WTC11 (cell line): Measurements from ENCODE around the gene ATP2B2. TPM values are rescaled to one million over a fixed set of nuclear protein-coding genes. Genes with fewer than 3 reads are reported as not detected.

Experiments used
- ATAC-seq: fragments of 200-7000 bp; cut with Tn5 transposase; 2 replicates; pipeline ENCODE4 v1.10.0; 2021; ENCODE audit warnings: mild to moderate bottlenecking, moderate library complexity
- CTCF ChIA-PET: fragments of 300-600 bp; sonication (Branson Sonifier 250); formaldehyde crosslinking; loops from one replicate; lab custom pipeline; 2021; ENCODE audit warnings: antibody characterized with exemption; lab: Charles Lee
- POLR2A ChIA-PET: fragments of 350-600 bp; sonication (Branson Sonifier 250); formaldehyde crosslinking; loops from one replicate; lab custom pipeline; 2021; ENCODE audit warnings: antibody characterized with exemption; lab: Charles Lee
- DNase-seq: peaks from one replicate; pipeline ENCODE4 v3.0.0; 2021; ENCODE audit warnings: low spot score
- H3K27ac Mint-ChIP-seq: 2 replicates; pipeline ENCODE4 v1.8.0; 2021; ENCODE audit warnings: mixed read lengths
- H3K27me3 Mint-ChIP-seq: 2 replicates; pipeline ENCODE4 v1.8.0; 2021; ENCODE audit warnings: low read depth, mild to moderate bottlenecking, moderate library complexity, mixed read lengths
- H3K36me3 Mint-ChIP-seq: 2 replicates; pipeline ENCODE4 v1.8.0; 2021; ENCODE audit warnings: mixed read lengths
- H3K4me1 Mint-ChIP-seq: 2 replicates; pipeline ENCODE4 v1.8.0; 2022; ENCODE audit warnings: mixed read lengths
- H3K4me3 Mint-ChIP-seq: 2 replicates; pipeline ENCODE4 v1.8.0; 2021; ENCODE audit warnings: mild to moderate bottlenecking, moderate library complexity, mixed read lengths
- H3K9me3 Mint-ChIP-seq: 2 replicates; pipeline ENCODE4 v1.8.0; 2021; ENCODE audit warnings: mixed read lengths
- AFF4 ChIP-seq: sonication (generic); formaldehyde crosslinking; IDR thresholded peaks from 2 replicates; pipeline ENCODE4 v1.8.1; 2023; ENCODE audit warnings: mild to moderate bottlenecking, missing genetic modification reagents, borderline replicate concordance
- E2F1 ChIP-seq: sonication (generic); formaldehyde crosslinking; IDR thresholded peaks from 2 replicates; pipeline ENCODE4 v1.8.0; 2022; ENCODE audit warnings: mild to moderate bottlenecking, missing genetic modification reagents
- GRHL2 ChIP-seq: fragments of 250-450 bp; sonication (Bioruptor Pico); IDR thresholded peaks from 2 replicates; pipeline ENCODE4 v1.8.0; 2022; ENCODE audit warnings: mild to moderate bottlenecking, moderate library complexity; ENCODE audit not compliant: insufficient replicate concordance, severe bottlenecking
- HMGA2 ChIP-seq: fragments of 250-450 bp; sonication (Bioruptor Pico); IDR thresholded peaks from 2 replicates; pipeline ENCODE4 v1.4.0; 2021; ENCODE audit warnings: mild to moderate bottlenecking, moderate library complexity
- JUN ChIP-seq: sonication (generic); formaldehyde crosslinking; IDR thresholded peaks from 2 replicates; pipeline ENCODE4 v1.8.0; 2023; ENCODE audit warnings: mild to moderate bottlenecking, missing genetic modification reagents
- OVOL2 ChIP-seq: fragments of 250-450 bp; sonication (Bioruptor Pico); IDR thresholded peaks from 2 replicates; pipeline ENCODE4 v1.9.0; 2021; ENCODE audit warnings: mild to moderate bottlenecking, borderline replicate concordance
- SP1 ChIP-seq: sonication (generic); formaldehyde crosslinking; conservative IDR thresholded peaks from 2 replicates; pipeline ENCODE4 v1.8.1; 2022; ENCODE audit warnings: missing genetic modification reagents
- TCF7 ChIP-seq: sonication (generic); formaldehyde crosslinking; IDR thresholded peaks from 2 replicates; pipeline ENCODE4 v1.8.0; 2022; ENCODE audit warnings: mild to moderate bottlenecking, low read depth, missing genetic modification reagents, moderate library complexity
- ZNF416 ChIP-seq: fragments of 250-450 bp; sonication (Bioruptor Pico); IDR thresholded peaks from 2 replicates; pipeline ENCODE4 v1.9.0; 2021; ENCODE audit warnings: mild to moderate bottlenecking, inconsistent platforms
- ZNF423 ChIP-seq: fragments of 250-450 bp; sonication (Bioruptor Pico); IDR thresholded peaks from 2 replicates; pipeline ENCODE4 v2.1.2; 2022; ENCODE audit warnings: mild to moderate bottlenecking, moderate library complexity
- ZNF425 ChIP-seq: fragments of 250-450 bp; sonication (Bioruptor Pico); conservative IDR thresholded peaks from 2 replicates; pipeline ENCODE4 v1.9.0; 2021; ENCODE audit warnings: mild to moderate bottlenecking
- ZNF532 ChIP-seq: fragments of 250-450 bp; sonication (Bioruptor Pico); IDR thresholded peaks from 2 replicates; pipeline ENCODE4 v1.9.0; 2021; ENCODE audit warnings: mild to moderate bottlenecking, borderline replicate concordance
- ZNF671 ChIP-seq: fragments of 250-450 bp; sonication (Bioruptor Pico); IDR thresholded peaks from 2 replicates; pipeline ENCODE4 v1.8.0; 2021; ENCODE audit warnings: mild to moderate bottlenecking
- total RNA-seq: library from RNA; stranded (reverse); gene quantifications from 3 replicates; pipeline ENCODE4 v1.2.3, GENCODE V29; 2021
- TF ChIP-seq, protein P1 (sequence below): fragments of 250-450 bp; sonication (Bioruptor Pico); IDR thresholded peaks from 2 replicates; pipeline ENCODE4 v1.8.0; 2021; ENCODE audit warnings: mild to moderate bottlenecking

Gene ATP2B2
- total RNA-seq, 1 experiment from 2014 or later: 0.48 TPM

- TF ChIP-seq, protein P1, sequence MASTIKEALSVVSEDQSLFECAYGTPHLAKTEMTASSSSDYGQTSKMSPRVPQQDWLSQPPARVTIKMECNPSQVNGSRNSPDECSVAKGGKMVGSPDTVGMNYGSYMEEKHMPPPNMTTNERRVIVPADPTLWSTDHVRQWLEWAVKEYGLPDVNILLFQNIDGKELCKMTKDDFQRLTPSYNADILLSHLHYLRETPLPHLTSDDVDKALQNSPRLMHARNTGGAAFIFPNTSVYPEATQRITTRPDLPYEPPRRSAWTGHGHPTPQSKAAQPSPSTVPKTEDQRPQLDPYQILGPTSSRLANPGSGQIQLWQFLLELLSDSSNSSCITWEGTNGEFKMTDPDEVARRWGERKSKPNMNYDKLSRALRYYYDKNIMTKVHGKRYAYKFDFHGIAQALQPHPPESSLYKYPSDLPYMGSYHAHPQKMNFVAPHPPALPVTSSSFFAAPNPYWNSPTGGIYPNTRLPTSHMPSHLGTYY (CRISPR knock-in tag): no peak
- TF ChIP-seq ZNF671 (CRISPR knock-in tag) (no peak), E2F1 (CRISPR knock-in tag) (no peak), ZNF425 (CRISPR knock-in tag) (no peak), AFF4 (CRISPR knock-in tag) (no peak), SP1 (no peak), TCF7 (no peak), OVOL2 (CRISPR knock-in tag) (no peak)
- Mint-ChIP-seq H3K27me3 (peaks cover 7% of the 10 kb centered on the region), H3K36me3 (no peaks in the 10 kb centered on the region), H3K9me3 (no peaks in the 10 kb centered on the region), H3K4me1 (peaks cover 4% of the 10 kb centered on the region), H3K27ac (no peak overlapping the region), H3K4me3 (no peak overlapping the region)
- ChIA-PET POLR2A (no interaction called here), CTCF (interaction anchor here (1.1 kb wide), 1 partner anchor 159 kb away, joined by 4 read pairs; no protein-coding TSS in a partner anchor)
- DNase-seq (no peak), ATAC-seq (no peak)
Observed at GRCh38 chr3:10503217-10503796, 2.1 kb downstream of the ATP2B2 start.

GRCh38 chr3:10502185-10502880 lies 3.1 kb downstream of the ATP2B2 start:
- H3K4me3 Mint-ChIP-seq: no peak overlapping the region
- no peaks in the 10 kb centered on the region for H3K9me3 Mint-ChIP-seq
- ChIA-PET POLR2A (no interaction called here), CTCF (interaction anchor here (1.1 kb wide), 1 partner anchor 158 kb away, joined by 4 read pairs; no protein-coding TSS in a partner anchor)
- peaks cover 4% of the 10 kb centered on the region for H3K4me1 Mint-ChIP-seq
- H3K36me3 Mint-ChIP-seq: no peaks in the 10 kb centered on the region
- H3K27me3 Mint-ChIP-seq: peaks cover 7% of the 10 kb centered on the region
- DNase-seq (no peak), ATAC-seq (no peak)
- no peak for TF ChIP-seq E2F1 (CRISPR knock-in tag)
- no peak for TF ChIP-seq JUN (CRISPR knock-in tag)
- no peak for TF ChIP-seq ZNF532 (CRISPR knock-in tag)
- no peak for TF ChIP-seq ZNF416 (CRISPR knock-in tag)
- no peak for TF ChIP-seq HMGA2 (CRISPR knock-in tag)
- TF ChIP-seq ZNF423 (CRISPR knock-in tag): no peak
- no peak for TF ChIP-seq GRHL2 (CRISPR knock-in tag)
- H3K27ac Mint-ChIP-seq: no peak overlapping the region
